Hepatocyte (in vitro differentiated cells): ENCODE results near the gene CACNB4. TPM values are rescaled to one million over a fixed set of nuclear protein-coding genes. Genes with fewer than 3 reads are reported as not detected.

Source experiments
- DNase-seq: peaks from one replicate; pipeline ENCODE4 v3.0.0-alpha.2; 2016; ENCODE audit warnings: low spot score
- H2AFZ ChIP-seq: fragments of 200-600 bp; sonication (generic); 2 replicates; pipeline ENCODE4 v1.6.0; 2016; ENCODE audit warnings: antibody characterized with exemption, mild to moderate bottlenecking
- H3K27ac ChIP-seq: fragments of 200-600 bp; sonication (generic); 2 replicates; pipeline ENCODE4 v1.5.1; 2016; ENCODE audit warnings: mild to moderate bottlenecking
- H3K27me3 ChIP-seq: fragments of 200-600 bp; sonication (generic); 2 replicates; pipeline ENCODE4 v1.6.1; 2016
- H3K36me3 ChIP-seq: fragments of 200-600 bp; sonication (generic); replicated peaks from 2 replicates; pipeline ENCODE4 v1.5.1; 2016; ENCODE audit warnings: low read depth; ENCODE audit not compliant: insufficient read depth
- H3K4me1 ChIP-seq: fragments of 200-600 bp; sonication (generic); 2 replicates; pipeline ENCODE4 v1.5.1; 2016; ENCODE audit warnings: mild to moderate bottlenecking, moderate library complexity; ENCODE audit not compliant: insufficient read depth
- H3K4me2 ChIP-seq: fragments of 200-600 bp; sonication (generic); 2 replicates; pipeline ENCODE4 v1.6.0; 2016
- H3K4me3 ChIP-seq: fragments of 200-600 bp; sonication (generic); 2 replicates; pipeline ENCODE4 v1.5.1; 2016; ENCODE audit warnings: mild to moderate bottlenecking
- H3K79me2 ChIP-seq: fragments of 200-600 bp; sonication (generic); 2 replicates; pipeline ENCODE4 v1.6.0; 2017; ENCODE audit warnings: mild to moderate bottlenecking
- H3K9me2 ChIP-seq: fragments of 200-600 bp; sonication (generic); replicated peaks from 2 replicates; pipeline ENCODE4 v1.6.0; 2017; ENCODE audit warnings: mild to moderate bottlenecking; ENCODE audit not compliant: insufficient read depth
- H3K9me3 ChIP-seq: fragments of 200-600 bp; sonication (generic); 2 replicates; pipeline ENCODE4 v1.5.1; 2016; ENCODE audit warnings: low read depth, mild to moderate bottlenecking
- H4K20me1 ChIP-seq: fragments of 200-600 bp; sonication (generic); 2 replicates; pipeline ENCODE4 v1.6.0; 2016; ENCODE audit warnings: mild to moderate bottlenecking; ENCODE audit not compliant: insufficient read depth, poor library complexity, severe bottlenecking
- EZH2 ChIP-seq: fragments of 200-600 bp; sonication (generic); IDR thresholded peaks from 2 replicates; pipeline ENCODE4 v1.6.1; 2016; ENCODE audit warnings: antibody characterized with exemption, mild to moderate bottlenecking, borderline replicate concordance
- EZH2phosphoT487 ChIP-seq: fragments of 200-600 bp; sonication (generic); IDR thresholded peaks from one replicate; pipeline ENCODE4 v1.6.1; 2018; ENCODE audit warnings: antibody characterized with exemption, mild to moderate bottlenecking, low read depth, moderate library complexity; ENCODE audit not compliant: unreplicated experiment, severe bottlenecking
- WGBS: methylation state at CpG from one replicate; pipeline ENCODE4 v1.1.6; 2016; ENCODE audit warnings: low lambda C conversion rate; ENCODE audit errors: missing lambda C conversion rate; 5-methylcytosine and 5-hydroxymethylcytosine counted together
- polyA plus RNA-seq: library from polyadenylated mRNA; unstranded; fragments of >200 nt; fragmentation: Nextera tagmentation; extraction: Ambion mirVana; gene quantifications from 2 replicates; pipeline ENCODE4 v1.2.1, GENCODE V29; 2016
- total RNA-seq: library from RNA; depleted of rRNA; stranded (reverse); fragments of >200 nt; gene quantifications from 2 replicates; pipeline ENCODE4 v1.2.3, GENCODE V29; 2014
- TF ChIP-seq, protein P1 (sequence below): fragments of 200-600 bp; sonication (generic); IDR thresholded peaks from 2 replicates; pipeline ENCODE4 v1.5.1; 2016; ENCODE audit warnings: antibody characterized with exemption, mild to moderate bottlenecking; ENCODE audit not compliant: poor library complexity

Gene CACNB4
- total and polyA plus RNA-seq, 2 experiments from 2014 or later = 0.85 to 4.0 TPM

DNA sequence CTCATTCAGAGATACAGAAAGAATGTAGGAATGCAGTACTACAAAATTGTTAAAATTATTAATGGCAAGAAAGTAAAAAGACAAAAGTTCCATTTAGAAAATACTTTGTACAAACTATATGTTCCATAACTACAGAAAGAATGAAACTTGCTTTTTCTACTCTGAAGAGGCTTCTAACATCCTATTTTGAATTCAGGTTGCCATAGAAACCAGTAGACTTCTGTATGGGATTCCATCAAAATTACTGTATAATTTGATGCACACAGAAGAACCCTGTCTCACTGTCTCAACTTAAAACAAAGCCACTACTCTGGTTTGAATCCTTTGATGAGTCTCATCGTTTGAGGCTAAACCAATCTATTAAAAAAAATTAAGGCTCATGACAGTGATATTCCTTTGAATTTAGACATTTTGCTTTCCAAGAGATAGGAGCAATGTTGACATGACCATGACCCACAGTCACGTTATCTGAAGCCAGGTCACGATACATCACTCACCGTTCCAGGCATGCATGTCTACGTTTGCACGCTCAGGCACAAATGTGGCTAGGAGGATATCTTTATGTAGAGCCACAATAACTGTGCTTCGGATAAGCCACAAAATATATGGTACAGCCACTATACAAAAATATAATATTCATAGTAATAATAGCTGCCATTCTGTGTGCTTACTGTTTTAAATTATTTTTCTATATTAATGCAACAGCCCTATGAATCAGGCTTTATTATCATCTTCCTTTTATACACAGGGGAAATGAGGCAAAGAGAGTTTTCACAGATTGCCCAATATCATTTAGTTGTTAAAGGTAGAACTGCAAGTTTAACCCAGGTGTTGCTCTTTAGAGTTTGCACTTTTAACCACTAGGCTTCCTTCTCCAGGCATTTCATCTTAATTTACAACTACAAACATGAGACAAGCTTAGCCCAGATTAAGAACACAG is 82.4 kb downstream of the CACNB4 start:
- WGBS = 76% methylated on average over 7 of the region's 7 CpGs

DNA sequence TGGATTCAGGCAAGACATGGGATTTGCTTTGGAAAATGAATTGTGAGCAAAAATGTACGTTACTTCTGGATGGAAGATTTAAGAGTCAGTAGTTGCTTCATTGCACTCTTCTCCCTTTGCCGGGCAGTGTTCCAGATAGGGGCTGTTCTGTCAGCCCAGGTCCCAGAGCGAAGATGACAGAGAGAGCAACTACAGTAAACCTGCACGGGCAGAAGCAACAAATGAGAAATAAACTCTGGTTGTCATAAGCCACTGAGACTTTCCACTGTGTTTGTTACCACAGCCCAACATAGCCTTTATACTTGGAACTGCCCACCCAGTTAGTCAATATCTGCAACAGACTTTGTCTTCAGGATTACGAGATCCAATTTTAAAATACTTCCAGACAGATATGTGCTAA is 83.3 kb downstream of the CACNB4 start:
- DNase-seq = no peak
- no peak overlapping the region for H3K27ac ChIP-seq

More for the DNA sequence above, 82.4 kb downstream of the CACNB4 start:
- Histone ChIP-seq H3K9me2 (no peaks in the 10 kb centered on the region), H3K4me1 (no peaks in the 10 kb centered on the region), H3K27ac (no peak overlapping the region), H3K27me3 (no peaks in the 10 kb centered on the region), H3K79me2 (no peaks in the 10 kb centered on the region), H3K4me2 (no peak overlapping the region), H3K4me3 (no peak overlapping the region), H4K20me1 (no peaks in the 10 kb centered on the region), H3K9me3 (no peaks in the 10 kb centered on the region), H3K36me3 (no peaks in the 10 kb centered on the region), H2AFZ (no peak overlapping the region)
- DNase-seq = no peak
- no peak for TF ChIP-seq EZH2phosphoT487
- TF ChIP-seq, protein P1, sequence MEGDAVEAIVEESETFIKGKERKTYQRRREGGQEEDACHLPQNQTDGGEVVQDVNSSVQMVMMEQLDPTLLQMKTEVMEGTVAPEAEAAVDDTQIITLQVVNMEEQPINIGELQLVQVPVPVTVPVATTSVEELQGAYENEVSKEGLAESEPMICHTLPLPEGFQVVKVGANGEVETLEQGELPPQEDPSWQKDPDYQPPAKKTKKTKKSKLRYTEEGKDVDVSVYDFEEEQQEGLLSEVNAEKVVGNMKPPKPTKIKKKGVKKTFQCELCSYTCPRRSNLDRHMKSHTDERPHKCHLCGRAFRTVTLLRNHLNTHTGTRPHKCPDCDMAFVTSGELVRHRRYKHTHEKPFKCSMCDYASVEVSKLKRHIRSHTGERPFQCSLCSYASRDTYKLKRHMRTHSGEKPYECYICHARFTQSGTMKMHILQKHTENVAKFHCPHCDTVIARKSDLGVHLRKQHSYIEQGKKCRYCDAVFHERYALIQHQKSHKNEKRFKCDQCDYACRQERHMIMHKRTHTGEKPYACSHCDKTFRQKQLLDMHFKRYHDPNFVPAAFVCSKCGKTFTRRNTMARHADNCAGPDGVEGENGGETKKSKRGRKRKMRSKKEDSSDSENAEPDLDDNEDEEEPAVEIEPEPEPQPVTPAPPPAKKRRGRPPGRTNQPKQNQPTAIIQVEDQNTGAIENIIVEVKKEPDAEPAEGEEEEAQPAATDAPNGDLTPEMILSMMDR = no peak

DNA sequence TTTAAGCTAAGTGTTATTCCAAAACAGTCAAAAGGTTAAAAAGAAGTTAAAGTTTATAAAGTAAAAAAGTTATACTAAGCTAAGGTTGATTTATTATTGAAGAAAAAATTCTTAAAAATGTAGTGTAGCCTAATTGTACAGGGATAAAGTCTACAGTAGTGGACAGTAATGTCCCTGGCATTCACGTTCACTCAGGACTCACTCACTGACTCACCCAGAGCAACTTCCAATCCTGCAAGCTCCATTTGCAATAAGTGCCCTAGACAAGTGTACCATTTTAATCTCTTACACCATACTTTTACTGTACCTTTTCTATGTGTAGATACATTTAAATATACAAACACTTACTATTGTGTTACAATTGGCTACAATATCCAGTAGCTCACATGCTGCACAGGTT is 86.1 kb downstream of the CACNB4 start:
- WGBS = 77% methylated on average over 1 of the region's 1 CpG
- DNase-seq = no peak
- TF ChIP-seq, protein P1 = no peak
- TF ChIP-seq EZH2phosphoT487 (no peak), EZH2 (no peak)
- H3K9me3 ChIP-seq = no peaks in the 10 kb centered on the region
- no peaks in the 10 kb centered on the region for H3K27me3 ChIP-seq
- no peak overlapping the region for H3K4me3 ChIP-seq
- H3K27ac ChIP-seq = no peak overlapping the region
- H3K79me2 ChIP-seq = no peaks in the 10 kb centered on the region
- H4K20me1 ChIP-seq = no peaks in the 10 kb centered on the region
- H3K9me2 ChIP-seq = no peaks in the 10 kb centered on the region
- no peaks in the 10 kb centered on the region for H3K36me3 ChIP-seq
- H3K4me2 ChIP-seq = no peak overlapping the region
- no peaks in the 10 kb centered on the region for H3K4me1 ChIP-seq
- no peak overlapping the region for H2AFZ ChIP-seq

More for the DNA sequence above, 83.3 kb downstream of the CACNB4 start:
- Histone ChIP-seq H3K4me3 (no peak overlapping the region), H2AFZ (no peak overlapping the region), H3K9me2 (no peaks in the 10 kb centered on the region), H3K9me3 (no peaks in the 10 kb centered on the region), H3K36me3 (no peaks in the 10 kb centered on the region), H3K27me3 (no peaks in the 10 kb centered on the region), H3K79me2 (no peaks in the 10 kb centered on the region), H3K4me2 (no peak overlapping the region), H4K20me1 (no peaks in the 10 kb centered on the region), H3K4me1 (no peaks in the 10 kb centered on the region)
- 79% methylated on average over 5 of the region's 5 CpGs for WGBS
- TF ChIP-seq, protein P1 = no peak
